Colonic mucosa (tissue), 4 donors: Measurements from ENCODE around the gene LIFR. TPM values are rescaled to one million over a fixed set of nuclear protein-coding genes. Genes with fewer than 3 reads are reported as not detected.

Experiments
- DNase-seq: peaks from one replicate; pipeline ENCODE4 v3.0.0-alpha.2; 2020
- H3K27ac ChIP-seq: fragments of 200-600 bp; one replicate; pipeline ENCODE4 v1.8.0; 2021
- H3K27me3 ChIP-seq: fragments of 200-600 bp; one replicate; pipeline ENCODE4 v1.8.0; 2021
- H3K36me3 ChIP-seq: fragments of 200-600 bp; one replicate; pipeline ENCODE4 v1.8.0; 2021
- H3K4me1 ChIP-seq: fragments of 200-600 bp; one replicate; pipeline ENCODE4 v1.8.0; 2021; ENCODE audit warnings: mild to moderate bottlenecking
- H3K4me3 ChIP-seq: fragments of 200-600 bp; one replicate; pipeline ENCODE4 v1.8.0; 2021
- H3K9ac ChIP-seq, 2 donors: one replicate each; pipeline ENCODE4 v1.7.0; 2013; ENCODE audit warnings: control low read depth in 2 of 2, low read depth in 2 of 2, low read length in 2 of 2
- H3K9me3 ChIP-seq: fragments of 200-600 bp; one replicate; pipeline ENCODE4 v1.8.0; 2021
- intact Hi-C: fragments of 100-400 bp; cut with DNase I; formaldehyde crosslinking; loops from one replicate; pipeline ENCODE4 v1.14.1; 2022
- total RNA-seq, 2 donors: library from RNA; stranded (reverse); fragmentation: NEBNext Ultra II Directional in 1 of 2; extraction: Animal tissue kit (Norgen Biotek cat#: 25700) in 1 of 2; gene quantifications; one replicate each; pipeline ENCODE4 v1.2.1, GENCODE V29; 2021
- TF ChIP-seq, protein P1 (sequence below): fragments of 200-600 bp; IDR thresholded peaks from one replicate; pipeline ENCODE4 v1.8.0; 2022; ENCODE audit warnings: antibody characterized with exemption, mild to moderate bottlenecking
- donor health status: healthy.
- donor health status: DM: no; HTN: no; CAD: no.
- donor health status: DM: no; HTN: no; CAD: no.

Gene LIFR
- total RNA-seq, 2 donors from 2014 or later, result 7.0 to 10.3 TPM

DNA sequence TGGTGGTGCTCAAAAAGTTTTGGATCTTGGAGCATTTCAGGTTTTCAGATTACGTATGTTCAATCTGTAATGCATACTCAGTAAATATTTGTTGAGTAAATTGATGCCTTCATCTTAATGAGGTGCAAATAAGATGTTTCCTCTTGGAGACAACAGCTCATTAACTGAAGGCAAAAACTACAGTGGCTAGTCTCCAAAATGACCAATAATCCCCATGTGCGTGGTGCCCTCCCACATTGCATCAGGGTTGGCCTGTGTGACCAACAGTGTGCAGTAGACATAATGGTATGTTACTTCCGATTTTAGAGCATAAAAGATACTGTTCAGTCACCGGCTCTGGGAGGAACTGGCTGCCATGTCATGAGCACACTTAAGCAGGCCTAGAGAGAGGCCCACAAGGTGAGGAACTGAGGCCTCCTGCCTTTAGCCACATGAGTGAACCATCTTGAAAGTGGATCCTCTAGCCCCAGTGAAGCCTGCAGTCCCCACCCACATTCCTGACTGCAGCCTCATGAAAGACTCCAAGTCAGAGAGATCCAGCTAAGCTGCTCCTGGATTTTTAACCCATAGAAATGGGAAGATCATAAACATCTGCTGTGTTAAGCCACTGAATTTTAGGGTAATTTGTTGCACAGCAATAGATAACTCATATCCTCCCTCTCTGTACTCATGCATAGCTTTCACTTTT is 55.7 kb downstream of the LIFR start:
- Histone ChIP-seq H3K4me3 (no peak overlapping the region), H3K27ac (no peak overlapping the region), H3K36me3 (no peaks in the 10 kb centered on the region), H3K9me3 (no peaks in the 10 kb centered on the region), H3K4me1 (no peaks in the 10 kb centered on the region), H3K9ac (no peak overlapping the region), H3K27me3 (no peaks in the 10 kb centered on the region)
- TF ChIP-seq, protein P1, sequence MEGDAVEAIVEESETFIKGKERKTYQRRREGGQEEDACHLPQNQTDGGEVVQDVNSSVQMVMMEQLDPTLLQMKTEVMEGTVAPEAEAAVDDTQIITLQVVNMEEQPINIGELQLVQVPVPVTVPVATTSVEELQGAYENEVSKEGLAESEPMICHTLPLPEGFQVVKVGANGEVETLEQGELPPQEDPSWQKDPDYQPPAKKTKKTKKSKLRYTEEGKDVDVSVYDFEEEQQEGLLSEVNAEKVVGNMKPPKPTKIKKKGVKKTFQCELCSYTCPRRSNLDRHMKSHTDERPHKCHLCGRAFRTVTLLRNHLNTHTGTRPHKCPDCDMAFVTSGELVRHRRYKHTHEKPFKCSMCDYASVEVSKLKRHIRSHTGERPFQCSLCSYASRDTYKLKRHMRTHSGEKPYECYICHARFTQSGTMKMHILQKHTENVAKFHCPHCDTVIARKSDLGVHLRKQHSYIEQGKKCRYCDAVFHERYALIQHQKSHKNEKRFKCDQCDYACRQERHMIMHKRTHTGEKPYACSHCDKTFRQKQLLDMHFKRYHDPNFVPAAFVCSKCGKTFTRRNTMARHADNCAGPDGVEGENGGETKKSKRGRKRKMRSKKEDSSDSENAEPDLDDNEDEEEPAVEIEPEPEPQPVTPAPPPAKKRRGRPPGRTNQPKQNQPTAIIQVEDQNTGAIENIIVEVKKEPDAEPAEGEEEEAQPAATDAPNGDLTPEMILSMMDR, result no peak
- intact Hi-C loops, result no loop called here
- DNase-seq, result no peak

DNA sequence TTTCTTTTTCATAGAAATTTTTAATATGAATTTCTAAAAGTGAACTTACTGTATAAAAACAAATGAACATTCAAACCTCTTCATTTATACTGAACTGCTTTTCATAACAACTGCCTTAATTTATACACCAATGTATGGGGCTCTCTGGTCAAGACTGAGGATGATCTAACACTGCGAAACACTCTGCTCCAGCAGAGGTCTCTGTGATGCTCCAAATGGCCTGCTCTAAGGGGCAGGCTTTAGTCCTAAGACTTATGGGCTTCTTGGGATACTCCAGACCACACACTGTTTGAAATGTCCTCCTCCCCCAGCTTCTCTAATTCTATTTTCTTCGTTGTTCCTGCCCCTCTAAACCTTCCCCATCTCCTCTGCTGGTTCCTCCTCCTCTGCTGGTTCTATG is 58.5 kb downstream of the LIFR start:
- Histone ChIP-seq H3K36me3 (no peaks in the 10 kb centered on the region), H3K9ac (no peak overlapping the region), H3K4me3 (no peak overlapping the region), H3K27me3 (no peaks in the 10 kb centered on the region), H3K9me3 (no peaks in the 10 kb centered on the region), H3K27ac (no peak overlapping the region), H3K4me1 (no peaks in the 10 kb centered on the region)
- TF ChIP-seq, protein P1, result no peak
- intact Hi-C loops, result no loop called here
- DNase-seq, result no peak

DNA sequence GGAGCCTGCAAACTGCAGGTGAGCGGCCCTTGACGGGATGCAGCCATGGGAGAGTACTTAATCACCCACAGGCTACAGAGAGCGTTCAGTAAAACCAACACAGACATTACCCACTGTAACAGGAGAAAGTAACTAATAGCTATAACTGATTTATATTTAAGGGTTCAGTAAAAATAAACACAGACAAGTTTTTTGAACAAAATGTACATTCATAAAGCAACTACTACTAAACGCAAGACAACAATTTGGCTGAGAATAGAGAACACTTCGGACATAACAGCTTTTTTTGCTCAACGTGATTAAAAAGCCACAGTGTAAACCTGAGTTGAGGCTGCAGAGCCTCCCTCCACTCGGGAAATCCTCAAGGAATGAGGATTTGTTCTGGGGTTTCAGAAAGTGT is 61.7 kb downstream of the LIFR start:
- Histone ChIP-seq H3K36me3 (no peaks in the 10 kb centered on the region), H3K27me3 (no peaks in the 10 kb centered on the region), H3K27ac (no peak overlapping the region), H3K4me3 (no peak overlapping the region), H3K4me1 (no peaks in the 10 kb centered on the region), H3K9ac (no peak overlapping the region), H3K9me3 (no peaks in the 10 kb centered on the region)
- no peak for DNase-seq
- intact Hi-C loops, result no loop called here
- TF ChIP-seq, protein P1, result no peak

DNA sequence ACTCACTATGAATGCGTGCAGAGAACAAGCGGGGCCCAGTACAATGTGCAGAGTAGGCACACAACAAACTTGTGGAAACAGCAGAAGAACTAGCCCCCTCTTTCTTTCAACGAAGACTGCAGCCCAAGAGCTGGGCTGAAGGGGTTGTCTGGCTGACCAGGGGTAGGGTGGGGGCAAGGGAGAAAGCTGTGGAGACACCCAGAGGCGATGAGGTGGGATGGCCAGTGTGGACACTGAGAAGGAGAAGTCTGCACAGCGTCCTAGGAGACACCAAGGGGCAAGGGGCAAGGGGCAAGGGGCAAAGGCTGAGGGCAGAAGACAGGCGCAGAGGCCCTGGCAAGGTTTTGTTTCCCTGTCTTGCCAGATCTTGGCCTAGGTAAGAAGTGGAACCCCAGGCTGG is 62.3 kb downstream of the LIFR start:
- no peaks in the 10 kb centered on the region for H3K9me3 ChIP-seq
- no peaks in the 10 kb centered on the region for H3K4me1 ChIP-seq
- H3K36me3 ChIP-seq, result no peaks in the 10 kb centered on the region
- no peak overlapping the region for H3K4me3 ChIP-seq
- H3K27me3 ChIP-seq, result no peaks in the 10 kb centered on the region
- intact Hi-C loops, result no loop called here
- no peak for DNase-seq
- TF ChIP-seq, protein P1, result no peak
- H3K9ac ChIP-seq, result no peak overlapping the region
- no peak overlapping the region for H3K27ac ChIP-seq

DNA sequence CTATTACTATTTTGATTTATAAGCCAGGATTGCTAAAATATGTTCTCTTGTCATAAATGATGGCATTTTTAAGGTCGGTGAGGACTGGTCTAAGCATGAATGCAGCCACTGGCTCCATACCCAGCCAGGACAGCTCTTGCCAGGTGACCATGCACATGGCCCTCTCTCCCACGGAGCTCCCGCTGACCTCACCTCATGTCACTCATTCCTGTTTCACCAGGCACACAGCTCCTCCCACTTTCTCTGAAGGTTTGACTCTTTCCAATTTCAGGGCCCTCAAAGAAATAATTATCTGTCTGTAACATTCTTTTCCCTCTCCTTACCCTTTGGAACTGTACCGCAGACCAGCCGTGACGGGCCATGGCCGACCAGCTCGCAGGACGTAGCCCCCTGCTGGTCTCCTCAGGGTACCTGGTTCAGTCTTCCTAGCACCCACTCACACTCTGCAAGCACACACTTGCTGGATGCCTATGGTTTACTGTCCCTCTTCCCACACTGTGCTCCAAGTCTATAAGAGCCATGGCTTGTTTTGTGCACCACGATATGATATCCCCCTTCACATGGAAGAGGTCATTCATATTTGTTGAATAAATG is 72.5 kb downstream of the LIFR start:
- H3K4me3 ChIP-seq, result no peak overlapping the region
- H3K4me1 ChIP-seq, result no peaks in the 10 kb centered on the region
- no peak overlapping the region for H3K9ac ChIP-seq
- H3K36me3 ChIP-seq, result no peaks in the 10 kb centered on the region
- no peaks in the 10 kb centered on the region for H3K27me3 ChIP-seq
- TF ChIP-seq, protein P1, result no peak
- intact Hi-C loops, result no loop called here
- no peak overlapping the region for H3K27ac ChIP-seq
- no peak for DNase-seq
- H3K9me3 ChIP-seq, result no peaks in the 10 kb centered on the region
